ENCODE results near the gene SKIDA1. TPM values are rescaled to one million over a fixed set of nuclear protein-coding genes. Genes with fewer than 3 reads are reported as not detected.
"Not testable (repeated sequence)": the region's sequence is repeated elsewhere in the genome, so short reads cannot be mapped to it uniquely, and the experiment has no call there.

SKIDA1 gene
- total RNA-seq (0.50 and 0.51 TPM in 2 replicates), polyA plus RNA-seq (0.28 and 0.49 TPM in 2 replicates), polyA minus RNA-seq (ENCODE audit: low replicate concordance) (0.15 and 1.1 TPM in 2 replicates)
- polyA plus RNA-seq (2012): 0.16 and 0.73 TPM in 2 replicates

DNA sequence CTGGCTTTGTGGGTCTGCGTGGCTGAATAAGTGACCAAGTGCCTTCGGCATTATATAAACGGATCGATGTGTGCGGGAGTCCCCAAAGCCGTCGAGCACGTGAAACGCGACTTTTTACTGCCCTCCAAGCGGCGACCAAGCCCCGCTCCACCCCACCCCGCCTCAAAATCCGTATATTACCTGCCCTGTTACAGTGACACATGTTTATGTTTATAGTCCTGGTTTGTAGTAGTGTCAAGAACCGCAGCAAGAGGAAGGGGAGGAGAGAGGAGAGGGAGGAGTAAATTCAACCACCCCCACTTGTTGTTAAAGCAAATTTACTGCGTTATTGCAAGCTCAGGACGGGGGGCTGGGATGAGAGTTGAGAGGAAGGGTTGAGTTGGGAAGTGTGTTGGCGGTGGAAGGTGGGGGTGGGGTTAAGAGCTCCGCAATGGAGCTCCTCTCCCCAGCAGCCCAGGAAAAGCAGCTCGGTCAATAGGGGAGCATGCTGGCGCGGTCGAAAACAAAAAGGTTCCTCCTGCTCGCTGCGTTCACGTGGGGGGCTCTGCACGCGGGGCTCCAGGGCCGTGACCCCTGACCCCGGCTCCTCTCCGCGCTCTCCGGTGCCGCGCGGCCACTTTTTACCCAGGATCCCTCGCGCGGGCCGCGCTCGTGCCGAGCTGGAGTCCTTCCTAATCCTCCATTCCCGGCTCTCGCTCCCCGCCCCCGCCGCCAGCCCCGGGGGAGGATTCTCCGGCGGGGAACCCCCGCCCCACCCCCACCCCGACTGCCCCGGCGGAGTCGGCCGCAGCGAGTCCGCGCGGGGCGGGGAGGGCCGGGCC, at the start of gene SKIDA1:
Gene SKIDA1, minus strand, starts transcription at position 316 of the 821 bp plus-strand sequence. CDS start 7,860 bp downstream, outside the sequence.
- H3K4me2 ChIP-seq (ENCODE audit: extremely low read depth, insufficient read depth, low read length): peak within 1 kb of the TSS; percentile 94
- H3K27me3 ChIP-seq (ENCODE audit: control insufficient read depth, insufficient read depth, low read length): no peaks in the 10 kb centered on the region
- H2AFZ ChIP-seq (ENCODE audit: low read length): peak within 1 kb of the TSS; percentile 79
- no peaks in the 10 kb centered on the region for H4K20me1 ChIP-seq (ENCODE audit: control insufficient read depth, extremely low read depth, insufficient read depth, low read length)
- peak; percentile 96 to 97 for DNase-seq (ENCODE audit: low read depth in 2 of 2)
- peak within 1 kb of the TSS; percentile 93 for H3K27ac ChIP-seq (ENCODE audit: insufficient read depth, low read length)
- H3K79me2 ChIP-seq (ENCODE audit: control insufficient read depth, insufficient read depth, low read length): no peaks in the 10 kb centered on the region
- H3K4me3 ChIP-seq (replicated peaks in 1 of 4; ENCODE audit: control extremely low read depth in 1 of 4, insufficient read depth in 1 of 4, low read depth in 3 of 4, low read length in 4 of 4): peak within 1 kb of the TSS; percentile 54 to 75 (median 67)
- peak within 1 kb of the TSS; percentile 61 for H3K9ac ChIP-seq (ENCODE audit: insufficient read depth, low read length)
- TF ChIP-seq, protein P1, sequence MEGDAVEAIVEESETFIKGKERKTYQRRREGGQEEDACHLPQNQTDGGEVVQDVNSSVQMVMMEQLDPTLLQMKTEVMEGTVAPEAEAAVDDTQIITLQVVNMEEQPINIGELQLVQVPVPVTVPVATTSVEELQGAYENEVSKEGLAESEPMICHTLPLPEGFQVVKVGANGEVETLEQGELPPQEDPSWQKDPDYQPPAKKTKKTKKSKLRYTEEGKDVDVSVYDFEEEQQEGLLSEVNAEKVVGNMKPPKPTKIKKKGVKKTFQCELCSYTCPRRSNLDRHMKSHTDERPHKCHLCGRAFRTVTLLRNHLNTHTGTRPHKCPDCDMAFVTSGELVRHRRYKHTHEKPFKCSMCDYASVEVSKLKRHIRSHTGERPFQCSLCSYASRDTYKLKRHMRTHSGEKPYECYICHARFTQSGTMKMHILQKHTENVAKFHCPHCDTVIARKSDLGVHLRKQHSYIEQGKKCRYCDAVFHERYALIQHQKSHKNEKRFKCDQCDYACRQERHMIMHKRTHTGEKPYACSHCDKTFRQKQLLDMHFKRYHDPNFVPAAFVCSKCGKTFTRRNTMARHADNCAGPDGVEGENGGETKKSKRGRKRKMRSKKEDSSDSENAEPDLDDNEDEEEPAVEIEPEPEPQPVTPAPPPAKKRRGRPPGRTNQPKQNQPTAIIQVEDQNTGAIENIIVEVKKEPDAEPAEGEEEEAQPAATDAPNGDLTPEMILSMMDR (conservative IDR thresholded peaks at IDR 0.05 in 1 of 2, IDR thresholded peaks at IDR 0.05 in 1 of 2; ENCODE audit: low read depth in 1 of 2, low read length in 2 of 2): no peak
- no peak for TF ChIP-seq EZH2 (IDR thresholded peaks at IDR 0.05; ENCODE audit: low read length, missing control alignments)
- H3K4me1 ChIP-seq (ENCODE audit: control insufficient read depth, extremely low read depth, insufficient read depth, low read length): no peaks in the 10 kb centered on the region
- no peaks in the 10 kb centered on the region for H3K36me3 ChIP-seq (ENCODE audit: control insufficient read depth, insufficient read depth, low read length)
- H3K9me3 ChIP-seq (ENCODE audit: control insufficient read depth, insufficient read depth, low read depth, low read length): no peaks in the 10 kb centered on the region

DNA sequence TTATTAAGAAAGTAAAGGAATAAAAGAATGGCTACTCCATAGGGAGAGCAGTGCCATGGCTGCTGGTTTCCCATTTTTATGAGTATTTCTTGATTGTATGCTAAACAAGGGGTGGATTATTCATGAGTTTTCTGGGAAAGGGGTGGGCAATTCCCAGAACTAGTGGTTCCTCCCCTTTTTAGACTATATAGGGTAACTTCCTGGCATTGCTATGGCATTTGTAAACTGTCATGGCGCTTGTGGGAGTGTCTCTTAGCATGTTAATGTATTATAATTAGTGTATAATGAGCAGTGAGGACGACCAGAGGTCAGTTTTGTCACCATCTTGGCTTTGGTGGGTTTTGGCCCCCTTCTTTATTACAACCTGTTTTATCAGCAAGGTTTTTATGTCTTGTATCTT, 49.0 kb upstream of the SKIDA1 start:
- not testable (repeated sequence) for H3K4me2 ChIP-seq (ENCODE audit: extremely low read depth, insufficient read depth, low read length); H3K4me3 ChIP-seq (replicated peaks in 1 of 4; ENCODE audit: control extremely low read depth in 1 of 4, insufficient read depth in 1 of 4, low read depth in 3 of 4, low read length in 4 of 4); H3K9ac ChIP-seq (ENCODE audit: insufficient read depth, low read length); H3K36me3 ChIP-seq (ENCODE audit: control insufficient read depth, insufficient read depth, low read length); H4K20me1 ChIP-seq (ENCODE audit: control insufficient read depth, extremely low read depth, insufficient read depth, low read length); H3K9me3 ChIP-seq (ENCODE audit: control insufficient read depth, insufficient read depth, low read depth, low read length); DNase-seq (ENCODE audit: low read depth in 2 of 2); H2AFZ ChIP-seq (ENCODE audit: low read length); H3K27ac ChIP-seq (ENCODE audit: insufficient read depth, low read length); H3K4me1 ChIP-seq (ENCODE audit: control insufficient read depth, extremely low read depth, insufficient read depth, low read length); H3K27me3 ChIP-seq (ENCODE audit: control insufficient read depth, insufficient read depth, low read length)
- H3K79me2 ChIP-seq (ENCODE audit: control insufficient read depth, insufficient read depth, low read length): peaks cover 79% of the 10 kb centered on the region

- H3K27ac ChIP-seq (ENCODE audit: insufficient read depth, low read length): no peak overlapping the region
- H3K4me1 ChIP-seq (ENCODE audit: control insufficient read depth, extremely low read depth, insufficient read depth, low read length): peaks cover 2% of the 10 kb centered on the region
- H3K79me2 ChIP-seq (ENCODE audit: control insufficient read depth, insufficient read depth, low read length): peaks cover 75% of the 10 kb centered on the region
- H4K20me1 ChIP-seq (ENCODE audit: control insufficient read depth, extremely low read depth, insufficient read depth, low read length): no peaks in the 10 kb centered on the region
- H3K9ac ChIP-seq (ENCODE audit: insufficient read depth, low read length): no peak overlapping the region
- no peaks in the 10 kb centered on the region for H3K9me3 ChIP-seq (ENCODE audit: control insufficient read depth, insufficient read depth, low read depth, low read length)
- TF ChIP-seq, protein P1 (conservative IDR thresholded peaks at IDR 0.05 in 1 of 2, IDR thresholded peaks at IDR 0.05 in 1 of 2; ENCODE audit: low read depth in 1 of 2, low read length in 2 of 2): no peak
- no peak for TF ChIP-seq EZH2 (IDR thresholded peaks at IDR 0.05; ENCODE audit: low read length, missing control alignments)
- H2AFZ ChIP-seq (ENCODE audit: low read length): no peak overlapping the region
- H3K36me3 ChIP-seq (ENCODE audit: control insufficient read depth, insufficient read depth, low read length): no peaks in the 10 kb centered on the region
- H3K4me3 ChIP-seq (replicated peaks in 1 of 4; ENCODE audit: control extremely low read depth in 1 of 4, insufficient read depth in 1 of 4, low read depth in 3 of 4, low read length in 4 of 4): no peak overlapping the region
- H3K4me2 ChIP-seq (ENCODE audit: extremely low read depth, insufficient read depth, low read length): no peak overlapping the region
- peak; percentile 57 to 78 for DNase-seq (ENCODE audit: low read depth in 2 of 2)
- no peaks in the 10 kb centered on the region for H3K27me3 ChIP-seq (ENCODE audit: control insufficient read depth, insufficient read depth, low read length)
These were observed 47.1 kb upstream of the SKIDA1 start for GRCh38 chr10:21572578-21572977.
